ENCODE data around the gene G6PC1. TPM values are rescaled to one million over a fixed set of nuclear protein-coding genes. Genes with fewer than 3 reads are reported as not detected.
A peak's percentile ranks its signal among the peaks of the same experiment; 100 is the strongest.

Gene G6PC1
- total and polyA plus RNA-seq, 2 of the 13 experiments (the other 11 are each of a cell fraction or from before 2014, with no cell fraction given): 1.7 to 37.9 TPM

- Histone ChIP-seq H3K36me3 (replicated peaks in 1 of 2; ENCODE audit: control insufficient read depth in 1 of 2, insufficient read depth in 2 of 2, low read length in 2 of 2) (peaks cover 0 to 8% of the 10 kb centered on the region in 2 experiments; a peak in 1 of 5 replicates), H3K27ac (ENCODE audit: extremely low read length, insufficient read depth, low read length) (peak overlapping the region; percentile 3), H3K4me2 (ENCODE audit: low read depth, low read length) (no peak overlapping the region), H3K4me1 (ENCODE audit: insufficient read depth, low read length) (peaks cover 42% of the 10 kb centered on the region), H3K79me2 (ENCODE audit: insufficient read depth, low read length) (no peaks in the 10 kb centered on the region), H2AFZ (ENCODE audit: low read length) (no peak overlapping the region), H3K9ac (ENCODE audit: insufficient read depth, low read depth, low read length) (peak overlapping the region; percentile 7; the same call in 1 of the 2 replicates), H3K27me3 (ENCODE audit: control insufficient read depth in 1 of 2, insufficient read depth in 2 of 2, low read length in 2 of 2) (no peaks in the 10 kb centered on the region; a peak in 1 of 5 replicates), H4K20me1 (ENCODE audit: insufficient read depth, low read length) (peaks cover 6% of the 10 kb centered on the region; the same call in 1 of the 2 replicates), H3K9me3 (ENCODE audit: low read length) (no peaks in the 10 kb centered on the region), H3K4me3 (replicated peaks in 1 of 3; ENCODE audit: insufficient read depth in 1 of 3, low read depth in 2 of 3, low read length in 3 of 3) (no peak overlapping the region)
- ChIA-PET POLR2A (no interaction called here), CTCF (ENCODE audit: low intra/inter-chr PET ratio, low total read pairs) (no interaction called here)
- in situ Hi-C loops (cut with HindIII; ENCODE audit: extremely low pct_ligation_motif_present, low pct_unique_long_range_greater_than_20kb) (loop anchor here (10.0 kb wide), 1 partner anchor 56 kb away; the partner anchor contains the start of gene AARSD1), intact Hi-C loops (cut with micrococcal nuclease; ENCODE audit: unreplicated experiment) (no loop called here)
- DNase-seq (ENCODE audit: low spot score): no peak
- TF ChIP-seq JUNB (CRISPR knock-in tag; IDR thresholded peaks at IDR 0.05; ENCODE audit: borderline replicate concordance) (no peak), GFI1 (CRISPR knock-in tag; IDR thresholded peaks at IDR 0.05; ENCODE audit: borderline replicate concordance) (0 out of 2 replicates have a peak, but pooled peaks have one; percentile 18), ZNF121 (CRISPR knock-in tag; IDR thresholded peaks at IDR 0.05) (peak; percentile 89), ZMYM3 (CRISPR knock-in tag; IDR thresholded peaks at IDR 0.05) (0 out of 2 replicates have a peak, but pooled peaks have one; percentile 29), HOMEZ (CRISPR knock-in tag; IDR thresholded peaks at IDR 0.05; ENCODE audit: low read depth) (no peak)
- TF ChIP-seq, protein P1, sequence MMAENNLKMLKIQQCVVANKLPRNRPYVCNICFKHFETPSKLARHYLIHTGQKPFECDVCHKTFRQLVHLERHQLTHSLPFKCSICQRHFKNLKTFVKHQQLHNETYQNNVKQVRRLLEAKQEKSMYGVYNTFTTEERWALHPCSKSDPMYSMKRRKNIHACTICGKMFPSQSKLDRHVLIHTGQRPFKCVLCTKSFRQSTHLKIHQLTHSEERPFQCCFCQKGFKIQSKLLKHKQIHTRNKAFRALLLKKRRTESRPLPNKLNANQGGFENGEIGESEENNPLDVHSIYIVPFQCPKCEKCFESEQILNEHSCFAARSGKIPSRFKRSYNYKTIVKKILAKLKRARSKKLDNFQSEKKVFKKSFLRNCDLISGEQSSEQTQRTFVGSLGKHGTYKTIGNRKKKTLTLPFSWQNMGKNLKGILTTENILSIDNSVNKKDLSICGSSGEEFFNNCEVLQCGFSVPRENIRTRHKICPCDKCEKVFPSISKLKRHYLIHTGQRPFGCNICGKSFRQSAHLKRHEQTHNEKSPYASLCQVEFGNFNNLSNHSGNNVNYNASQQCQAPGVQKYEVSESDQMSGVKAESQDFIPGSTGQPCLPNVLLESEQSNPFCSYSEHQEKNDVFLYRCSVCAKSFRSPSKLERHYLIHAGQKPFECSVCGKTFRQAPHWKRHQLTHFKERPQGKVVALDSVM (CRISPR knock-in tag; IDR thresholded peaks at IDR 0.05): peak; percentile 88
- 77% methylated on average over 7 of the region's 7 CpGs for WGBS (ENCODE audit: low lambda C conversion rate)
- BruUV-seq (replicated peaks): no TSS peak
- FAIRE-seq: no peak
- ATAC-seq: no peak
These were observed 8.5 kb downstream of the G6PC1 start for GRCh38 chr17:42908872-42909700.

Measured in HepG2 (cell line).